ENCODE measurements around the gene DTX2.
"Not testable (repeated sequence)": the region's sequence is repeated elsewhere in the genome, so short reads cannot be mapped to it uniquely, and the experiment has no call there.

GRCh38 chr7:76549025-76549854 lies 87.7 kb downstream of the DTX2 start:
- TF ChIP-seq CTCF (conservative IDR thresholded peaks at IDR 0.05; ENCODE audit: low read depth in 2 of 2); EZH2 (IDR thresholded peaks at IDR 0.05; ENCODE audit: low read depth, unreplicated experiment): not testable (repeated sequence)
